Measurements from ENCODE around the gene CD99.
"Not testable (repeated sequence)": the region's sequence is repeated elsewhere in the genome, so short reads cannot be mapped to it uniquely, and the experiment has no call there.

The CD99 gene, protein sequence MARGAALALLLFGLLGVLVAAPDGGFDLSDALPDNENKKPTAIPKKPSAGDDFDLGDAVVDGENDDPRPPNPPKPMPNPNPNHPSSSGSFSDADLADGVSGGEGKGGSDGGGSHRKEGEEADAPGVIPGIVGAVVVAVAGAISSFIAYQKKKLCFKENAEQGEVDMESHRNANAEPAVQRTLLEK

DNA sequence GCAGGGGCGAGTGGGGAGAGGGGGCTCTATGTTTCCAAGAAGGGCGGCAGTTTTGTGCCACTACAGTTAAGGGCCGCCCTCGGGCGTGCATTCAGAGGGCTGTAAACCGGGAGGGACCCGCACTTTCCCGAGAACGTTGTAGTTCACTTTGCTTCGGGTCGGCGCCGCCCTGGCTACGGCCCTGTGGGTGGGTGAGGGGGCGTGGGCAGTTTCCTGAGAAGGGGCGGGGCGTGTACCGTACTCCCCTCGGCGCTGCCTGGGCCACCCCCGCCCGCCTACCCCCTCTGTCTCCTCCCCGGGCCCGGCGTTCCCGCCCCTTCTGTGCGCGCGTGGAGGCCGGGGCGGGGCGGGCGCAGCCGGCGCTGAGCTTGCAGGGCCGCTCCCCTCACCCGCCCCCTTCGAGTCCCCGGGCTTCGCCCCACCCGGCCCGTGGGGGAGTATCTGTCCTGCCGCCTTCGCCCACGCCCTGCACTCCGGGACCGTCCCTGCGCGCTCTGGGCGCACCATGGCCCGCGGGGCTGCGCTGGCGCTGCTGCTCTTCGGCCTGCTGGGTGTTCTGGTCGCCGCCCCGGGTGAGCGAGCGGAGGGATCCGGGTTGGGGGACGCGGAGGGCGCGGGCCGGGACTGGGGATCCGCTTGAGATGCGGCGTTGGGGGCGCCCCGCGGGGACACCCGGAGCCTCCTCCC is at the start of gene CD99:
Gene CD99 (plus strand): TSS at position 440 of the 687 bp plus-strand sequence. CDS start 66 bp downstream, at position 506.
- no peak for DNase-seq

DNA sequence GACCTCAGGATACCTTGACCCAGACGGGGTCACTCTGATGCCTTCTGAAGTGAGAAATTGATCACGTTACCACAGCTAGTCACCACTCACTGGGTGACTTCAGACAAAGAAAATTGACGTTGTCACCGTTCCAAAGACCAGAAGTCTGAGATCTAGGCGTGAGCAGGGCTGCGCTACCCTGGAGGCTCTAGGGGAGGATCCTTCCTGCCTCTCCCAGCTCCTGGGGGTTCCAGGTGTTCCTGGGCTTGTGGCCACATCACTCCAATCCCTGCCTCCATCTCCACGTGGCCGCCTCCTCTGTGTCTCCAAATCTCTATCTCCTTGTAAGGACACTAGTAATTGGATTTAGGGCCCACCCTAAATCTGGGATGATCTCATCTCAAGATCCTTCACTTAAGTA is 48.9 kb upstream of the CD99 start:
- no peak for DNase-seq

- DNase-seq: no peak
Measured at GRCh38 chrX:2642791-2643190, 48.3 kb upstream of the CD99 start.

DNA sequence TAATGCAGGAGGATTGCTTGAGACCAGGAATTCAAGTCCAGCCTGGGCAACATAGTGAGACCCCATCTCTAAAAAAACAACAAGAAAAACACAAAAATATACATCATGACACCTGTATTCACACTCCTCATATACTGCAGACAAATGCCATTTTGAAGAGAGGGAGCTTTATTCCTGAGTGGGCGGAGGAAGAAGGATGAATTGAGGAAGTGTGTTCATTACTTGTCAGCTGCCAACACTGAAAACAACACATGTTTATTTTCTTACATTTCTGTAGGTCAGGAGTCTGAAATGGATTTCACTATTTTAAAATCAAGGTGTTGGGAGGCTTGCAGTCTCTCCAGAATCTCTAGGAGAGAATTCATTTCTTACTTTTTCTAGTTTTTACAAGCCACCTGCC is 47.2 kb upstream of the CD99 start:
- no peak for DNase-seq

GRCh38 chrX:2645563-2645962 is 45.5 kb upstream of the CD99 start:
- DNase-seq: no peak

- DNase-seq: no peak
Measured at GRCh38 chrX:2647627-2648026, 43.5 kb upstream of the CD99 start.

- no peak for DNase-seq
Measured at GRCh38 chrX:2650037-2650436, 41.1 kb upstream of the CD99 start.

GRCh38 chrX:2650865-2651264 is 40.2 kb upstream of the CD99 start:
- no peak for DNase-seq

DNA sequence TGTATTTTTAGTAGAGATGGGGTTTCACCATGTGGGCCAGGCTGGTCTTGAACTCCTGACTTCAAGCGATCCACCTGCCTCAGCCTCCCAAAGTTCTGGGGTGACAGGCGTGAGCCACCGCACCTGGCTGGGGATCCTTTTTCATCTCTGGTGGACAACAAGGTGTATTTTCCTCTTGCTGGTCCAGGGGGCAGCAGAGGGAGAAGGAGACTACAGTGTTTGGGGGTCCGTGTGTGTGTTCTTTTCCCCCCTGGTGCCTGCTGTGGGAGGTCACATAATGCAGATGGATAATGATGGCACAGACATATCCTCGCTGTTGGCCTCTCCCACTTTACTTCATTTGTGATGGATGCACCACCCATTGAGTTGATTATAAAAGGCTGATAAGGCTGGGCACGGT is 39.0 kb upstream of the CD99 start:
- no peak for DNase-seq

- DNase-seq: no peak
Measured at GRCh38 chrX:2654436-2655340, 36.4 kb upstream of the CD99 start.

- no peak for DNase-seq
Measured at GRCh38 chrX:2656257-2656836, 34.7 kb upstream of the CD99 start.

DNA sequence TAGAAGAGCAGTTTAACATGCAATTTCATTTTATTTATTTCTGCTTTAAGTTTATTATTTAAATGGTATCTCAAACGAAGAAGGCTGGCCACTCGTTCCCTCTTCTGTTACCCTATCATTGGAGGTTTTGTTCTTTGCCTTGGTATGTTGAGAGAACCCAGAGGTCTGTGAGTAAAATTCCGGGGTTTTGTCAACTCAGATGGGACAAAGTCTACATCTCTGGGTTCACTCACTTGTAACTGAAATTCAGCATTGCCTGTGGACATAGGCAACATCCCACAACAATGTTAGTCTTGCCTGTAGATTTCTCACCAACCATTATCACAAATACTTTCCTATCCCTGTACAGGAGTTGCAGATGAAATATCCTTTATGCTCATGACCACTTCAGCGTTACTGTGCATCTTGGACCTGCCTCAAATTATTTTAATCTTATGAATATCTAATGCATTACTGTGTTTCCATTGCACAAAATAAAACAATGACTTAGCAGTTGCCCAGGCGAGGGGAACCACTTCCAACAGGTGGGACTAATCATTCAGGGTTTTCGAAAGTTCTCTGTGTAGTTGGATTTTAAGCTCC is 33.5 kb upstream of the CD99 start:
- no peak for DNase-seq

DNA sequence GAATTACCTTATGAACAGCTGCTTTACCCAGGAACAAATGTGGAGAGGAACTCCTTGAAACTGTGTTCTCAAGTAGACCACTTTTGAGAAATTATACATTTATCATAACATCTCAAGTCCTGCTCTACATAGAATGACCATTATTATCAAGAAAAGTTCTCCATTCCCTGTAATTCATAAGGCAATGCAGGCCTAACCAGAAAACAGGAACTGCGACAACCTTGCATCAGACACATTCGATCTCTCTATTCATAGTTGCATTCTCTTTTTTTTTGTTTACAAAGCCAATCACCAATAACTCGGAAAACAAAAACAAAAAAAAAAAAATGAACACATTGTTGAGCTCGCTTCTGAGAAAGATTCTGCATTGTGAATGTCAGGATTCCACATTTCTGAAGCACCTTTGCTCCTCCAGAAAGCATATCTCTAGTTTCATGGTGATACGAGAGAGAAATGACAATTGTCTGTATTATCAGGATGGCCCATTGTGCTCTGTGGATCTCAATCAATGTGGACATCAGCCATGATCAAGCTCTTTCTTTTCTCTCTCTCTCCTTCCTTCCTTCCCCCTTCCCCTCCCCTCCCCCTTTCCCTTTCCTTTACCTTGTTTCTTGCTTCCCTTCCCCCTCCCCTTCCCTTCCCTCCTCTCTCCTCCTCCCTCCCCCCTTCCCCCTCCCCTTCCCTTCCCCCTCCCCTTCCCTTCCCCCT is 32.4 kb upstream of the CD99 start:
- DNase-seq: no peak

- DNase-seq: no peak
Measured at GRCh38 chrX:2662586-2662985, 28.5 kb upstream of the CD99 start.

DNA sequence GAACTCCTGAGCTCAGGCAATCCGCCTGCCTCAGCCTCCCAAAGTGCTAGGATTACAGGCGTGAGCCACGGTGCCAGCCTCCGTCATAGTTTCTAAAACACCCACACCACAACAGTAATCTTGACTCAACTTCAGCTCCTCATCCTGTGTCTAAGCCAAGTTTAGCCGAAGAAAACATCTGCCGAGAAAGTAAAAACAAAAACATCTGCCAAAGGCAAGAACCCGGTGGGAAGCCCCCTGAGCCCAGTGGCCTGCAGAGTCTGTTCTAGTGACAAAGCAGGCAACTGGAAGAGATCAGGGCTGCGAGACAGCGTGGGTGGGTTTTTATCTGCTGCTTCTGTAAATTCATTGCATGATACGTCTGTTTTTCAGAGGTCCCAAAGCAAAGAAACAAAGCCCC is 26.6 kb upstream of the CD99 start:
- no peak for DNase-seq

- DNase-seq: no peak
Measured at GRCh38 chrX:2665387-2666304, 25.4 kb upstream of the CD99 start.

DNA sequence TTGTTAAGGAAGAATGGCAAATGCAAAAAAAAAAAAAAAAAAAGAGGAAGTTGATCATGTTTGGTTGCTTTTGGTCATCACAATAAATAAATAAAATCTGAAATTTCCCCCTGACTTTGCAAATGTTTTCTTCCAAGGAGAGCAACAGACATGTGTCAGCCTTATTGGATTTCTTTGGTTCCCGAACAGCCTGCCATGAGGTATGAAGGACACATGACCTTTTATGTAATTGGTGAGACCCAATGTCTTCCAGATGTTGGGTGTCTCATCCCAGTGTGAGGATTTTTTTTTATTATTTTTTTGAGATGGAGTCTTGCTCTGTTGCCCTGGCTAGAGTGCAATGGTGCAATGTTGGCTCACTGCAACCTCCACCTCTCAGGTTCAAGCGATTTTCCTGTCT is 24.6 kb upstream of the CD99 start:
- no peak for DNase-seq

GRCh38 chrX:2670978-2671377 is 20.1 kb upstream of the CD99 start:
- DNase-seq: no peak

DNA sequence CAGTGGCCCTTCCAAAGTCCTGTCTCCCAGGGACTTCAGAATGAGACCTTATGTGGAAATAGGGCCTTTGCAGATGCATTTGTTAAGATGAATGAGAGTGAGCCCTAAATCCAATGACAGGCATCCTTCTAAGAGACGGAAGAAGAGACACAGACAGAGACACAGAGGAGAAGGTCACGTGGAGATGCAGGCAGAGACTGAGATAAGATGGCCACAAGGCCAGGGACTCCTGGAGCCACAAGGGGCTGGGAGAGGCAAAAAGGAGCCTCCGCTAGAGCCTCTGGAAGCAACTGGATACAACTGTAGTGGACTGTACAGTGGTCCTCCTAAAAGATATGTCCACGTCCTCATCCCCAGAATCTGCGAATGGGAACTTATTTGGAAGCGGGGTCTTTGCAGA is 19.0 kb upstream of the CD99 start:
- DNase-seq: no peak

- no peak for DNase-seq
Measured at GRCh38 chrX:2673611-2674010, 17.5 kb upstream of the CD99 start.

DNA sequence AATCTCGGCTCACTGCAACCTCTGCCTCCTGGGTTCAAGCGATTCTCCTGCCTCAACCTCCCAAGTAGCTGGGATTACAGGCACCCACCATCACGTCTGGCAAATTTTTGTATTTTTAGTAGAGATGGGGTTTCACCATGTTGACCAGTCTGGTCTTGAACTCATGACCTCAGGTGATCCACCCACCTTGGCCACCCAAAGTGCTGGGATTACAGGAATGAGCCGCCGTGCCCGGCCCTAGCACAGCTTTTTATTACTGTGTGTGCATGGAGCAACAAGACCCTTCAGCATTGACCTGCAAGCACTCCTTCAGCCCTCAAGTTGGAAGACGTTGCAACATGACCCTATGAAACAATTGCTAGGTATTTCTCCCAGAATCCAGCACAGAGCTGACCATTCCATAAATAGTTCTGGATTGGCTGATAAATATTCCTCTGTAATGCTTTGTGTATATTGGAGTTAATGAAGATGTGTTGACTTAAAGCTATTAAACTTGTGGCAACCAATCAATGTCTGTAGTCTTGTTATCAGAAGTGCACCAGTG is 15.4 kb upstream of the CD99 start:
- DNase-seq: not testable (repeated sequence)

All from NCI-H1048 (cell line).